SU-DHL-6 (cell line): ENCODE measurements around the gene MARVELD1.

ENCODE experiments used
- EZH2phosphoT487 ChIP-seq: fragments of 200-600 bp; sonication (generic), shearing (Covaris generic); conservative IDR thresholded peaks from 2 replicates; pipeline ENCODE4 v1.6.1; 2018; ENCODE audit warnings: mild to moderate bottlenecking, antibody characterized with exemption, low read length, moderate library complexity, mixed read lengths
- TF ChIP-seq, protein P1 (sequence below): fragments of 200-600 bp; sonication (generic); IDR thresholded peaks from one replicate; pipeline ENCODE4 v1.5.1; 2017; ENCODE audit warnings: antibody characterized with exemption, mild to moderate bottlenecking, low read length, moderate library complexity; ENCODE audit not compliant: insufficient read depth, poor library complexity, severe bottlenecking

DNA sequence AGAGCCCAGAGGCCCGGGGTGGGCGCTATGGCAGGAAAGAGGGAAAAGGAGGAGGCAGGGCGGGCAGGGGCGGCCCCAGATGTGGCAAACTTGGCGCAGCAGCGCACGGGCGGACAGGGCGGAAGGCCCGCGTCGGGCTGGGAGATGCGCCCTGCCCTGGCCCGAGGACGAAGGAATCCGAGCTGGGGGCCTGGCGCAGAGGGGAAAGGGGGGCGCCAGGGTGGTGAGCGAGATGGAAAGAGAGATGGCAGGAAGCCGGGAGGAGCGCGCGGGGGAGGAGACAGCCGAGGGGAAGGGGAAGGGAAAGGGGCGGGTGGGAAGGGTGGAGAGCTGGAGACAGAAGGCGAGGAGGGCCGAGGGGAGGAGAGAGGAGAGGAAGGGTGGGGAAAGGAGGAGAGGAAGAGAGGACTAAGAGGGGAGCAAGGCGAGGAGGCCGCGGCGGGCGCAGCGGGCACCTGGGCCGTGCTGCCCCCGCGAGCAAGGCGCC, at the start of gene MARVELD1:
- TF ChIP-seq, protein P1, sequence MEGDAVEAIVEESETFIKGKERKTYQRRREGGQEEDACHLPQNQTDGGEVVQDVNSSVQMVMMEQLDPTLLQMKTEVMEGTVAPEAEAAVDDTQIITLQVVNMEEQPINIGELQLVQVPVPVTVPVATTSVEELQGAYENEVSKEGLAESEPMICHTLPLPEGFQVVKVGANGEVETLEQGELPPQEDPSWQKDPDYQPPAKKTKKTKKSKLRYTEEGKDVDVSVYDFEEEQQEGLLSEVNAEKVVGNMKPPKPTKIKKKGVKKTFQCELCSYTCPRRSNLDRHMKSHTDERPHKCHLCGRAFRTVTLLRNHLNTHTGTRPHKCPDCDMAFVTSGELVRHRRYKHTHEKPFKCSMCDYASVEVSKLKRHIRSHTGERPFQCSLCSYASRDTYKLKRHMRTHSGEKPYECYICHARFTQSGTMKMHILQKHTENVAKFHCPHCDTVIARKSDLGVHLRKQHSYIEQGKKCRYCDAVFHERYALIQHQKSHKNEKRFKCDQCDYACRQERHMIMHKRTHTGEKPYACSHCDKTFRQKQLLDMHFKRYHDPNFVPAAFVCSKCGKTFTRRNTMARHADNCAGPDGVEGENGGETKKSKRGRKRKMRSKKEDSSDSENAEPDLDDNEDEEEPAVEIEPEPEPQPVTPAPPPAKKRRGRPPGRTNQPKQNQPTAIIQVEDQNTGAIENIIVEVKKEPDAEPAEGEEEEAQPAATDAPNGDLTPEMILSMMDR, result no peak
- no peak for TF ChIP-seq EZH2phosphoT487
